HG03196 (cell line): ENCODE data around the gene NTRK2.
A peak's percentile ranks its signal among the peaks of the same experiment; 100 is the strongest.

Experiments
- ATAC-seq: cut with Tn5 transposase; IDR thresholded peaks from one replicate; pipeline ENCODE4 v1.9.1; 2021; ENCODE audit not compliant: unreplicated experiment

The NTRK2 gene

GRCh38 chr9:85004818-85005413 lies 335.4 kb downstream of the NTRK2 start:
- no peak for ATAC-seq

DNA sequence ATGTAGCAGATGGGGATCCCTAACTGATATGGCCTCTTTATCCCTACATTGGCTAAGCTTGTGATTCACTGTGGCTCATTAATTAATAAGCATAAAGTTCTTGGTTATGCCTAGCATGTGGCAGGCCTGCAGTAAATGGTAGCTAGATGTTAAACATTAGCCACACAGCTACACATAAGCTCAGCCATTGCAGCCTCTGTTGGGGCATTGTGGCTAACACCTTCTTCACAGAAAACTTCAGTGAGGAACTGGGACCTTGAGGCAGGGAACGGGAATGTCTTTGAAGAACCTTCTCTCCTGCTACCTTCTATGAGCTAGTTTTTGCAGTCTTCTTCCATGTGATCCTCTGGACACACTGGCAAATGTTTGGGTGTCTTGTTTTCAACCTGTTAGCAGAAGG lies 338.2 kb downstream of the NTRK2 start:
- peak; percentile 40 for ATAC-seq

GRCh38 chr9:85008215-85008614 lies 338.7 kb downstream of the NTRK2 start:
- no peak for ATAC-seq

DNA sequence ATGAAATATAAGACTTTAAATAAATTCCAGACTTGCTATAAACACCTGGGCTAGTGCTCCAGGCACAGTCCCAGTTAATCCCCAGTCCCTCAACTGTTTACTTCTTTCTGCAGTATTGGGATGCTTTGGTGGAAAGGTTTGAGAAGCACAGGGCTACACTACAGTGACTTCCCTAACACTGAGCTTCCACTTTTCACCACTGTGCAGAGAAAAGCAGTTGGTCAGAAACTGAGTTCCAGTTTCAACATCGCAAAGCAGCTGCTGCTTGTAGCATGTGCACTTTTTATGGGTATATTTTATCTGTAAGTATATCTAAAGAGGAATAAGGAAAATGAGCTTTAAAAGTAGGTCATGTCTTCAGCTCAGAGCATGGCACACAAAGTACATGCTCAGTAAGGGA lies 339.7 kb downstream of the NTRK2 start:
- peak; percentile 55 for ATAC-seq

DNA sequence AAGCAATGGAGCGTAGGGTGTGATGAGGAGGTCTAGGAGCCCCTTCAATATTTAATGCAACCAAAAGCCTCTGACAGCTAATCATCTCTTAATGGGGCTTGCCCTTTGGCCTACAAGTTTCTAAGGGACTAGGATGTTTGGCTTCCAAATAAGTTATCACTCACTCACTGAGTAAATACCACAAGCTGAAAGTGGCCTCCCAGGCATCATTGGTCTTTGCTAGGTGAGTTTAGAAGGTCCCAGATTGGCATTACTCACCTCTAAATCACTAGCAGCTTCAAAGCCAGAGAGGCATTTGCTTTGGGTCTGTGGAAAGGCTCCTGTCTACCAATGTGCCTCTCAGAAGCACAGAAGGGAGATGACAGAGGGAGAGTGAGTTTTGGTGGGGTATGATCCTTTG lies 344.2 kb downstream of the NTRK2 start:
- ATAC-seq: no peak

- no peak for ATAC-seq
Observed at GRCh38 chr9:85014292-85014691, 344.8 kb downstream of the NTRK2 start.

GRCh38 chr9:85016384-85017006 lies 347.0 kb downstream of the NTRK2 start:
- ATAC-seq: no peak

GRCh38 chr9:85020791-85021190 lies 351.3 kb downstream of the NTRK2 start:
- ATAC-seq: no peak

DNA sequence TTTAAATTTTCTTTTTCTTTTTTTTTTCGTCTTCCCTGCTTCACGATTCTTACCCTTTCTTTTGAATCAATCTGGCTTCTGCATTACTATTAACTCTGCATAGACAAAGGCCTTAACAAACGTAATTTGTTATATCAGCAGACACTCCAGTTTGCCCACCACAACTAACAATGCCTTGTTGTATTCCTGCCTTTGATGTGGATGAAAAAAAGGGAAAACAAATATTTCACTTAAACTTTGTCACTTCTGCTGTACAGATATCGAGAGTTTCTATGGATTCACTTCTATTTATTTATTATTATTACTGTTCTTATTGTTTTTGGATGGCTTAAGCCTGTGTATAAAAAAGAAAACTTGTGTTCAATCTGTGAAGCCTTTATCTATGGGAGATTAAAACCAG lies 352.2 kb downstream of the NTRK2 start:
- no peak for ATAC-seq

GRCh38 chr9:85024374-85024773 lies 354.8 kb downstream of the NTRK2 start:
- no peak for ATAC-seq

GRCh38 chr9:85025638-85026037 lies 356.1 kb downstream of the NTRK2 start:
- no peak for ATAC-seq

DNA sequence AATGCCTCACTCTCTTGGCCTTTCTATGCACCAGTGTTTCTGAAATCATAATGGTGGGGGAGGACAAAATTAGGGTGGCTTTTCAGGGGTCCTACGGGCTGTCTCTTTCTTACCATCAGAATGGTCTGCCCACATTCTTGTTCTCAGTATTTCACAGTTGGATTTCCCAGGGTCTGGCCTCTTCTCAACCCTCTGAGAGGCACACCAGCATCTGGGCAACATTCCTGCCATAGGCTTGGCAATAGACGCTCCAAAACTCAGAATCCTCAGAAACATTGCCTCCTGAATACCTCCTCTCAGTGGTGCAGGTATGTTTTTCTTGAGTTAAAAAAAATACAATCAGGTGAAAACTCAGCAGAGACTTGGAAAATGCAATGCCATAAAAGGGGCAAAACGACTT lies 358.3 kb downstream of the NTRK2 start:
- no peak for ATAC-seq

DNA sequence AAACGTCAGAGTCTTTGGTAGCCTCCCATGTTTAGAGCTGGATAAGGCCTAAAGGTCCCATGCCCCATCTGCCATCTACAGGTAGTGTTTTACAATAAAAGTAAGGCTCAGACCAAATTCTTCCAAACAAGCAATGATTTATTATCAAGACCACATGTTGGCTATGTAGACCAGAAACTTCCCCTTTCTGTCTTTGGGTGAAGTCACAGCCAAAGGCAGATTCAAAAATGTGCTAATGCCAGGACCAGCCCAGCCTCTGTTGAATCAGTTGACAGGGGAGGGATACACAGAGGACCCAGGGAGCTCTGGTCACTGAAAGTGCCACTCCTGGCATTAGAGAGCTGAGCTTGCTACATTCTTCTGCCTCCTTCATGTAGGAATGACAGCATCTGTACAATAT lies 360.8 kb downstream of the NTRK2 start:
- no peak for ATAC-seq

GRCh38 chr9:85036496-85036895 lies 367.0 kb downstream of the NTRK2 start:
- no peak for ATAC-seq

GRCh38 chr9:85038061-85038460 lies 368.5 kb downstream of the NTRK2 start:
- no peak for ATAC-seq

DNA sequence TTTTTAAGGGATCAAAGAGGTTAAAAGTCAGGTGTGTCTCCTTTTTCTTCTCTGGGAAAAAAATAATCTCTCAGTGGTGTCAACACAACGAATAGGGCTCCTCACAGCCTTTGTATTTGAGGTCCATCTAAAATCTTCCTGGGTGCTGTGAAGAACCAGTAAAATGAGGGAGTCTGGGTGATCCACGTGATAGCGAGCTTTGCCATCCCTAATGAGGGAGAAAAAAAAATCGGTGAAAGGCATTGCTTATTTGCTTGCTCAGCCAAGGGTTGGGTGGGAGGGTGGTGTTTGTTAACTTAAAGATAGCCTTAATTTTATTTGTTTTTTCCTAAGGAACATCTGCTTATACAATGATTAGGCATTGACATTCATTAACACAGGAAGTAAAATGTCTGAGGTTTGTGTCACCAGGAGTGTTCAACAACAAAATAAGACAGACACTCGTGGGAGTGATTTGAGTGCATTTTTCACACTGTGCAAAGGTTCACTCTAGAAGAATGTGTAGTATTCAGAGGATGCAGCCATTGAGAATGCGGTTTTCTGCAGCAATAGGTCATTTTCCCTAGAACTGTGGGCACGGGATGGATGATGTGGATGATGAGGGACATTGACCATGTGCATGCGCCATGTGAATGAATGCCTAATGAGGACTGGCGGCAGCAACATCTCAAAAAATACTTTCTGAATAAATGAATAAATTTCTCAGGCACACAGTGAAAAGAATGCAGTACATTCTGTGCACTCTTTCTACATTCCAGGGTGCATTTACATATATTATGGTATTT lies 369.5 kb downstream of the NTRK2 start:
- no peak for ATAC-seq

GRCh38 chr9:85040146-85040545 lies 370.6 kb downstream of the NTRK2 start:
- no peak for ATAC-seq

- ATAC-seq: no peak
Observed at GRCh38 chr9:85040821-85041465, 371.4 kb downstream of the NTRK2 start.

GRCh38 chr9:85041466-85042137 lies 372.1 kb downstream of the NTRK2 start:
- ATAC-seq: no peak

DNA sequence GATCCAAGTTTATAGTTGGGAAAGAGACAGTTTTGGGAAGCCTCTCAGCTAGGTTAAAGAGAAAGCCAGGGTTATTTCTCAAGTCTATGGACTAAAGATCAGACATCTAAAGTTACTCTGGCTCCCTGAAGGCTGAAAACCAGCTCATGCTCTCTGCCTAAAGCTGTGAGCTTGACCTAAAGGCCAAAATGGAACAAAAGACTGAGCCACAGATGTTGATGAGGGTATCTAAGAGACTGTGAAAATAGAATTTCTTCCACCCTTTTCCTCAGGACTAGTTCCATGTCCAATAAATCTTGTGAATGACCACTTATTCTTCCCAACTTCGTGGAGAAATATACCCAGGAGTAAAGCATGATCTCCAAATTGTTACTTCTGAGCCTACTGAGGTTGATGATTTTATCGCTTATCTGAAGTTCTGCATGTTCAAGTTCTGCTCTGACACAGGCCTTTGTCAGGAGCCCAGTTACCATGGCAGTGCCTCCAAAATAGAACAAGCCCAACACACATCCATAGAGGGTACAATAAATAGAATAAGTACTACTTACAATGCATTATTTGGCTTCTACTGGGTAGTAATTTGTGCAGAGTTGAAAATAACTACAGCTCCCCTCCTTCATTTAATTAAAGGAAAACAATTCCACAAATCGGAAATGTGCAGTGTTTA lies 373.6 kb downstream of the NTRK2 start:
- ATAC-seq: no peak

- no peak for ATAC-seq
Observed at GRCh38 chr9:85045271-85045670, 375.7 kb downstream of the NTRK2 start.
